Activated T-cell treated with anti-CD3 and anti-CD28 coated beads for 24 hours (primary cell): ENCODE results near the gene CNTN5.
A peak's percentile ranks its signal among the peaks of the same experiment; 100 is the strongest.
"Not testable (repeated sequence)": the region's sequence is repeated elsewhere in the genome, so short reads cannot be mapped to it uniquely, and the experiment has no call there.

Experiments used
- DNase-seq: peaks from one replicate; pipeline ENCODE4 v3.0.0-alpha.2; 2020; ENCODE audit warnings: low read depth

CNTN5 gene

DNA sequence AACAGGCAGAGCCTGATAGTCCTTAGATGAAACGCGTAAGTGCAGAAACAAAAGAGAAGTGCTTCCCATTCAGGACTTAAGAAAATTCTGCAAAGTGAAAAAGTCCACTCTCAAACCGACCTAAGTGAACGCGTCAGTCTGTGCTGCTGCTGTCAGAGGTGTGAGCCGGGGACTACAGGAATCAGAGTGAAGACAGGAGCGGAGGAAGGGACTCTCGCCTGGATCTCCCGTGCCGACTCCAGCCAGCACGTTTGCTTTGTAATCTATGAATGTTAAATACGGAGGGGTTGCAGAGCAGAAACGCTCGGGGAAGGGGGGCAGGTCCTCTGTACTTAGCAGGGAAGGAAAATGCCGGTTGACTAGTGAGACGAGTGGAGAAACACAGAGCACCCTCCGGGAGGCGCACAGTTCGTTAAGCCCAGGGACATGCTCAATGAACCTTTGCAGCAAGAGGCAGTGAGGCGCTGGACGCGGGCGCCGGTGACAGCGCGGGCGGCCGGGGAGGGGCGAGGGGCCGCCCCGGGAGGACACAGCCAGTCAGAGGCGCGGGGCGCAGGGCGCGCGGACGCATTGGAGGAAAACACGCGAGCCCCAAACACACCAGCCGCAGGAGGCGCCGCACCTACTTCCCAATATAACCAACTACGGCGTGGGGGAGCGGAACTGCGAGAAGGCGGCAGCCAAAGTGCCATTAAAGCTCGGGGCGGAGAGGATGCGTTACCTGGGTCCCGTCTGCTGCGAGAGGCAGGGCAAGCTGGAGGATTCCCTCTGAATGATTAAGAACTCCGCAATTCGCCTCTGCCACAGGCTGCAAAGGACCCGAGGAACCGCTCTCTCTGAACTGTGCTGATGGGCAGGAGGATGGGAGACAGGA is at the start of gene CNTN5:
TSS of gene CNTN5 (plus strand) at position 598 of the 874 bp plus-strand sequence.
- DNase-seq: peak; percentile 5

GRCh38 chr11:98979205-98979604 is 41.5 kb upstream of the CNTN5 start:
- no peak for DNase-seq

GRCh38 chr11:99015634-99016454 is 4.9 kb upstream of the CNTN5 start:
- DNase-seq: no peak

- no peak for DNase-seq
These were observed 1.1 kb upstream of the CNTN5 start for GRCh38 chr11:99019696-99020095.

DNA sequence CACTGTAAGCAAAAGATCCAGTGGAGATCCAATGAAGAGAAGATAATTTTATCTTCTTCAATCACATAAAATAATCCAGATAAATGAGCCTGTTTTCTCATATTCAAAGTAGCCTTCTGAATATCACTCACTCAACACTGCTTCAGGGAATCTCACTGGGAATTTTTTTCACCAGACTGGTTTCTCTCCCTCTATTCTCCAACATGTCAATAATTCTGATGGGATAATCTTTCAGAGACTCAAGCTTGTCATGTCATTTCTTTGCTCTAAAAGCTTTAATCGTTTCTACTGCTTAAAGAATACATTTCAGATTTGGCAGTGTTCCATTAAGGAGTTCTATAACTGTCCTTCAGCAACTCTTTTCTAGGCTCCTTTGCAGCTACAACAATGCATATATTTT is 16.3 kb downstream of the CNTN5 start:
- no peak for DNase-seq

DNA sequence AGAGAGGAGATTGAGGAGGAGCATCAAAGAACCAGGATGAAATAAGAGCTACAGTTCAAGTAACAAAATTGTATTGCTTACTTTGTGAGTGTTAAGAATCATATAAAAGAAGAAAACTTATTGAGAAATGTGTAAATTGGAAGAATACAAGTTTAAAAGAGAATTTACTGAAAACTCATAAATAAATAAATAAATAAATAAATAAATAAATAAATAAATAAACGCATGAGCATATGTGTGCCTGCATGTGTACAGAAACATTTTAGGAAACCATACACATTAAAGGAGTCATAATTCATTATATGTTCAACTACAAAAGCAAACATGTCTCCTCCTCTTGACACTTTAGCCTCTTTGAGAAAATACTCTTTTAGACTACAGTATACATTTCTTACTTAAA is 42.6 kb downstream of the CNTN5 start:
- no peak for DNase-seq

GRCh38 chr11:99065121-99065520 is 44.4 kb downstream of the CNTN5 start:
- DNase-seq: no peak

DNA sequence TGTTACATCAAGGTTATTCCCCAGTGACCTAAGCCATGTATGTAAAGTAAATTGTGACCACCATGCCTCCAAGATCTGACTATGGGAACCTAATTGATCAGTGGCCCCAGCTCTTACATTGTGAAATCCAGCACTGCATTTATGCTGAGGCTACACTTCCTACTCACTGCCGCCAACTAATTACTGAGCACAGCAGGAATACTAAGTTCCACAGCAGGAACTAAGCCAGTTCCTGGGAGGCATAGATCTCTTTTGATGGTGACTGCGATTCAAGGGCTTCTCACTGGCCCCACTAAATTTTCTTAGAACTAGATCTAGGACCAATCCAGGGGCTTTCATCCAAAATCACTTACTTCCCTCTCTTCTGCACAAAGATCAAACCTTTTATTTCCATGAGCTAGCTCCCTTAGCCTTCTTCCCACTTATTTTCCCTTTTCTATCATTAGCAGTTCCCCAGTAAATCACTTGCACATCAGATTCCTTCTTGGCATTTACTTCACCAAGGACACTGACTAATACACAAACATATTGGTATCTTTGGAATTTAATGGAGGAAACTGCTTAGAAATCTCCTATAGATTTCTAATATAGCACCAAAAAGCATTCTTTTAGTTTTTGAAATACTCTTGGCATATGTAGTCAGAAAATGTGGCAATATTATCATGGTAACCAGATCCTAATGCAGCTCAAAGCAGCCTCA is 46.0 kb downstream of the CNTN5 start:
- DNase-seq: no peak

DNA sequence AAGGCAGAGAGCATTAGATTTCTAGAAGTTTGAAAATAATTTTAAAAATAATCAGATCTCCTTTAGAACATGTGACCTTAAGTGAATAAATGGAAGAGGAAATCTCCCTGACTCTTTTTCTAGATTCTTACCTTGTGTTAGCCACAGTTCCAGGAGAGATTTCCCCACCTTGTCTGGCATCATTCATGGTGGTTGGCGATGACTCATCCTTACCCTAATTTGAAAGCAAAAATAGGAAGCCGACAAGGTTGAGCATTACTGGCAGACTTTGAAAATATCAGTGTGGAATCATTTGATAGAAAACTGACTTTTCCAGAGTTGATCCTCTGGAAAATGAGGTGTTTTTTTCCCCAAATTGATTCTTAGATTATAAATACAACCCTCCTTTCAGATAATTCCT is 48.1 kb downstream of the CNTN5 start:
- DNase-seq: no peak

DNA sequence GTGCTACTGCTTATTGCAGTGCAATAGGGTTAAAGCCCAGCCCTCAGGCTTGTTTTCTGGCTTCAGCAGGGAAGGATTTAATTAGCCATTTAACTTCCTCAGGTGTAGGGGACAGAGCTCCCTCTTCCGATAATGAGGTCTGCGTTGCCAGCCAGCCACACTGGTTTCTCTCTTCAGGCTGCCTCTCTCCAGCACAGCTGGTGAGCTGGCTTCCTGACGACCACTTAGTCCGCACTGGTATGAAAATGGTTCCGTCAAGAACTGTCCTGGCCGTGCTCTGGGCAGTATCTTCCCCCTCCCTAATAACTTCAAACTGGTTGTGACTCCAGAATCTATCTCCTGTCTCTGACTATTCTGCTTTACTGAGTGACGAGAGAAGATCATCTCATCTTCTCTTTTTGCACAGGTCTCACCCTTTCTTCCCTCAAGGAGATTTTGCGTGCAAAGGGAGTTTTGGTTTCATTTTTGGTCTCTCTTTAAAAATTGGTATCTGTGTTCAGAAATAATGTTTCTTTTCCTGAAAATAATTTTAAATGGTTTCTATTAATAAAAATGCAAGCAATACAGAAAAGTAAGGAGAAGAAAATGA is 49.2 kb downstream of the CNTN5 start:
- DNase-seq: no peak

- no peak for DNase-seq
These were observed 58.8 kb downstream of the CNTN5 start for GRCh38 chr11:99079576-99079975.

DNA sequence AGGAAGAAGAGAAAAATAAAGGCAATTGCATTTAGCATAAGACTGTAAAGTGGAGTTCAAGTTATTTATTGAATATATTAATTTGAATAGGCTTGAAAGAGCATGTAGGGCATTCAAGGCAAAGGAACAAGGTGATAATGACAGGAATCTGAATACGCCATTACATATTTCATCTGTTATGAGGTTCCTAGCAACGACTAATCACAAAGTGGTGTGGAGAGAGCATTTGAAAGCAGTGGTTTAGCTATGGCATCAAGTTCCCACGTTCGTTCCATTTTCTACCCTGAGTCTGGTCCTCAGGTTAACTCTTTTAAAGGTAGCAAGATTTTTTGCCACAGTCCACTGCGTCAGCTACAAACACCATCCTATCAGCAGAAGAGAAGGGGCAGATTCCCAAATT is 59.4 kb downstream of the CNTN5 start:
- no peak for DNase-seq

DNA sequence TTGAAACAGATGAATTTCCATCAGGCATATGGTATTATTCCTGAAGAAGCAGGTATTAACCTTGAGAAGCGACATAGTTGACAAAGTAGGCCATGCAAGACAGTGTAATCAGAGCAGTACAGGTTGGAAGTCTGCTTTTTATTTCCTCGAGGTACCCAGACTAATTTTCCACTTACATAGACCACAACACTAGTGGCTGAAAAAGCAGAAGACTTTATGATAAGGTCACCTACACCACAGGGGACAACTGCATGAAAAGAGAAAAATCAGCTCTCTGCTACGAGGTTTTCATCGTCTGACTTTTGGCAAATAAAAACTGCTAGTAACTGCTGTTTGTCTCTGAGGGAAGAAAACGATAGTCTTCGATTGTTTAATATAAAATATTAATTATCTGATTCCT is 77.5 kb downstream of the CNTN5 start:
- no peak for DNase-seq

- DNase-seq: no peak
These were observed 78.0 kb downstream of the CNTN5 start for GRCh38 chr11:99098751-99099150.

- no peak for DNase-seq
These were observed 96.9 kb downstream of the CNTN5 start for GRCh38 chr11:99117603-99118002.

- not testable (repeated sequence) for DNase-seq
These were observed 113.1 kb downstream of the CNTN5 start for GRCh38 chr11:99133862-99134261.

GRCh38 chr11:99135508-99135907 is 114.8 kb downstream of the CNTN5 start:
- DNase-seq: no peak

DNA sequence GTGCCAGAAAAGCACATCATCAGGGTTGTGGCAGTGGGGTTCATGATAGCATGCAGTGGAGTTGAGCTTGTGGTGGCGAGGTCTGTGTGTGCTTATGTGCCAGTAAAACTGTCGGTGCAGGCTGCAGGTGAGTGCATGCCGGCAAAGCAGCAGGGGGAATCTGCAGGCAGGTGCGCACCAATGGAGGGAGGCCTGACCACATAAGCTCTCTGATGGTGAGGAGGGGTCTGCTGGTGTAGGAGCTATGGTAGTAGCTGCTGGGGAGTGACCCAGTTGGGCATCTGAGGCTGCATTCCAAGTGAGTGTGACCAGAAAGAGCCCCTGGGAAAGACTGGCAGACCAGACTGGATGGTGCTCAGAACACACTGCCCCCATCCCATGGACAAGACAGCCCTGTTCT is 121.5 kb downstream of the CNTN5 start:
- DNase-seq: no peak

DNA sequence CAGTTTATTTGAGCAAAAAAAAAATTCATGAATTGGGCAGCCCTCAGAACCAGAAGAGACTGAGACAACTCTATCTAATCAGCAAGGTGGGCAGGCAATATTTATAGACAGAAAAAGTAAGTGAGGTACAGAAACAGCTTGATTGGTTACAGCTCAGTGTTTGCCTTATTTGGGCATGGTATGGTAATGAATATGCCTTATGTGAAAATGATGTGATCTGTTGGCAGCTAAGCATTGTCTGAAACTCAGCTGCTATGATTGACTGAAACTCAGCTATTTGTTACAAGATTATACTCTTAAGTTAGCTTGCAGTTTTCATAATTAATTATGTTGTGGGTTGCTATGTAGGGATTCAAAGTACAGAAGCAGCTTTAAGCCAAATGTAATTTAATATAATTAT is 127.6 kb downstream of the CNTN5 start:
- DNase-seq: no peak

DNA sequence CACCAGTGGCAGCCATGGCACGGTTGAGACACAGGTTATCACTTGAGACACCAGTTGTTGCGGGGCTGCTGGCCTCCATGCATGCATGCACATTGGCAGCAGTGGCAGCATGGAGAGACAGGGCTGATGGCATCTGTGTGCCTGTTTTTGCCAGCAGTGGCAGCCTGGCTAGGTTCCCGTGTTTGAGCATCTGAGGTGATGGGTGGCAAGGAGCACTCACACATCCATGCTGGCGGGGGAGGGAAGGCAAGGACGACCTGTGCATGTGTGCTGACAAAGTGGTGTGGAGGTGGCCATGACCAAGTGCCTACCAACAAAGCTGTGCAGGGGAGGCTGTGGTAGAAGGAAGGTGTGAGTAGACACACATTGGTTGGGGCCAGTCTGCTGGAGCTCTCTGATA is 133.5 kb downstream of the CNTN5 start:
- DNase-seq: no peak

DNA sequence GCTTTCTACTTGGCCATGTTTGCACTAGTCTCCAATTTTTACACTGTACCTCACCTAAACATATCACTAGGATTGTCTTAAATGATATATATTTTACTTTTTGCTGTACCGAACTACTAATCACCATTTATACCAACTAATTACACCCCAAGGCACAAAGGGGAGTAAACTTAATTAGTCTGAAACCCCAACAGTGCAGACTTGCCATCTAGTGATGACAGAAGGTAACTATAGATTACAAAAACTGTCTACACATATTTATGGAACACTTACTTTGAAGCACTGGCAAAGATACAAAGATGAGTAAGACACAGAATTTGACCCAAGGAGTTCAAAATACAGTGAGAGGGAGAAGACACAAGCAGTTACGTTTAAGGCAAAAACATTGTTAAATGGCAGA is 139.7 kb downstream of the CNTN5 start:
- no peak for DNase-seq

DNA sequence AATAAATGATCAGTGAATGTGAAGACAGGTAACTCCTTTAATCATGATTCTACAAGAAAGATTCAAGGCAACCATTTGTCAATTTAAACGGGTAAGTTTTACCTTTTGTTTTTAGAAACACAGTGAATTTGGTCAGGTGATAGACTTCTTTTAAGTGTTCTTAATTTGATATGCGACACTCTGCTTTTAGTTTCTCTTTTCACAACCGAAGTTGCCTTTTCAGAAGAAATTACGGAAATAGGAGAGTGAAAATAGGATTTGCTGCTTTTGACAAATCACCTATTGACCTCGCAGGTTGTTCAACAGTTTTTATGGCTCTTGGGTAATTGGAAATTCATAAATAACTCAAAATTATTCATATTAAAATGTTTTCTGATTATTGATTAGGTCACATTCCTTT is 142.1 kb downstream of the CNTN5 start:
- DNase-seq: no peak
